HEK293 (cell line): Measurements from ENCODE around the gene BBS9.

Source experiments
- CTCF ChIA-PET: fragments of 350-600 bp; formaldehyde crosslinking; extraction: SDS; loops from one replicate; lab custom pipeline; 2021; ENCODE audit warnings: antibody characterized with exemption; lab: Yijun Ruan, JAX
- POLR2A ChIA-PET: fragments of 300-600 bp; formaldehyde crosslinking; extraction: SDS; loops from one replicate; lab custom pipeline; 2020; ENCODE audit warnings: antibody characterized with exemption, inconsistent platforms; lab: Yijun Ruan, JAX
- H3K27ac ChIP-seq: fragments of 200-500 bp; sonication (Bioruptor generic); 2 replicates; pipeline ENCODE4 v1.5.1; 2014; ENCODE audit warnings: low read depth, low read length, control low read depth, inconsistent platforms; ENCODE audit errors: extremely low read depth
- H3K36me3 ChIP-seq, 2 experiments: fragments of 200-500 bp in 1 of 2; sonication (Bioruptor generic) in 1 of 2; 1 replicate in 1 of 2; 2 replicates in 1 of 2; pipeline ENCODE4 v1.5.1; 2014 to 2017; ENCODE audit warnings: inconsistent platforms in 2 of 2, low read length in 2 of 2; ENCODE audit not compliant: control insufficient read depth in 2 of 2, insufficient read depth in 1 of 2
- H3K4me1 ChIP-seq: fragments of 200-500 bp; sonication (Bioruptor generic); 2 replicates; pipeline ENCODE4 v1.5.1; 2014; ENCODE audit warnings: mild to moderate bottlenecking, low read length, inconsistent platforms; ENCODE audit not compliant: control insufficient read depth, insufficient read depth
- H3K4me3 ChIP-seq: 2 replicates; pipeline ENCODE4 v1.5.1; 2011; ENCODE audit warnings: low read depth, mild to moderate bottlenecking, control low read depth, low read length, moderate library complexity
- H3K9me3 ChIP-seq: fragments of 200-500 bp; sonication (Bioruptor generic); 2 replicates; pipeline ENCODE4 v1.5.1; 2014; ENCODE audit warnings: low read depth, low read length, inconsistent platforms; ENCODE audit not compliant: control insufficient read depth, insufficient read depth
- EGR2 ChIP-seq: fragments of 450-650 bp; formaldehyde crosslinking; IDR thresholded peaks from 2 replicates; pipeline ENCODE4 v1.5.1; 2016; ENCODE audit warnings: low read depth, missing biosample characterization, missing genetic modification characterization
- KLF7 ChIP-seq: fragments of 450-650 bp; formaldehyde crosslinking; IDR thresholded peaks from 2 replicates; pipeline ENCODE4 v1.5.1; 2016; ENCODE audit warnings: missing biosample characterization, missing genetic modification characterization, borderline replicate concordance
- SCRT1 ChIP-seq: fragments of 450-650 bp; formaldehyde crosslinking; IDR thresholded peaks from 2 replicates; pipeline ENCODE4 v1.5.1; 2016; ENCODE audit warnings: missing biosample characterization, missing genetic modification characterization, borderline replicate concordance
- SETDB1 ChIP-seq: IDR thresholded peaks from one replicate; pipeline ENCODE4 v1.6.1; 2017; ENCODE audit warnings: mild to moderate bottlenecking, low read length, moderate library complexity, mixed read lengths; ENCODE audit not compliant: insufficient read length
- YY1 ChIP-seq: fragments of 450-650 bp; formaldehyde crosslinking; IDR thresholded peaks from 2 replicates; pipeline ENCODE4 v1.5.1; 2018; ENCODE audit warnings: missing biosample characterization, missing genetic modification characterization
- ZNF10 ChIP-seq: fragments of 450-650 bp; formaldehyde crosslinking; IDR thresholded peaks from 2 replicates; pipeline ENCODE4 v1.5.1; 2017; ENCODE audit warnings: missing biosample characterization, missing genetic modification characterization
- ZNF112 ChIP-seq: fragments of 450-650 bp; formaldehyde crosslinking; IDR thresholded peaks from 2 replicates; pipeline ENCODE4 v1.5.0; 2017; ENCODE audit warnings: missing biosample characterization, missing genetic modification characterization
- ZNF121 ChIP-seq: fragments of 450-650 bp; formaldehyde crosslinking; IDR thresholded peaks from 2 replicates; pipeline ENCODE4 v1.5.1; 2016; ENCODE audit warnings: missing biosample characterization, missing genetic modification characterization
- ZNF223 ChIP-seq: fragments of 450-650 bp; formaldehyde crosslinking; IDR thresholded peaks from 2 replicates; pipeline ENCODE4 v1.5.1; 2016; ENCODE audit warnings: missing biosample characterization, missing genetic modification characterization
- ZNF24 ChIP-seq: fragments of 450-650 bp; formaldehyde crosslinking; IDR thresholded peaks from 2 replicates; pipeline ENCODE4 v1.5.1; 2016; ENCODE audit warnings: missing biosample characterization, missing genetic modification characterization
- ZNF292 ChIP-seq: fragments of 450-650 bp; formaldehyde crosslinking; IDR thresholded peaks from 2 replicates; pipeline ENCODE4 v1.5.1; 2016; ENCODE audit warnings: low read depth, missing biosample characterization, missing genetic modification characterization, borderline replicate concordance
- ZNF341 ChIP-seq: fragments of 450-650 bp; formaldehyde crosslinking; IDR thresholded peaks from 2 replicates; pipeline ENCODE4; 2016; ENCODE audit warnings: low read depth, missing biosample characterization, missing genetic modification characterization
- ZNF416 ChIP-seq: fragments of 450-650 bp; formaldehyde crosslinking; IDR thresholded peaks from 2 replicates; pipeline ENCODE4 v1.5.1; 2016; ENCODE audit warnings: missing biosample characterization, missing genetic modification characterization
- ZNF513 ChIP-seq: fragments of 450-650 bp; IDR thresholded peaks from 2 replicates; pipeline ENCODE4 v1.5.1; 2018; ENCODE audit warnings: missing biosample characterization, missing genetic modification characterization
- ZNF548 ChIP-seq: fragments of 450-650 bp; formaldehyde crosslinking; IDR thresholded peaks from 2 replicates; pipeline ENCODE4 v1.5.1; 2016; ENCODE audit warnings: missing biosample characterization, missing genetic modification characterization
- ZNF558 ChIP-seq: fragments of 450-650 bp; formaldehyde crosslinking; IDR thresholded peaks from 2 replicates; pipeline ENCODE4 v1.5.1; 2016; ENCODE audit warnings: missing biosample characterization, missing genetic modification characterization
- ZNF623 ChIP-seq: fragments of 450-650 bp; formaldehyde crosslinking; IDR thresholded peaks from 2 replicates; pipeline ENCODE4 v1.5.1; 2016; ENCODE audit warnings: missing biosample characterization, missing genetic modification characterization
- ZNF654 ChIP-seq: fragments of 450-650 bp; formaldehyde crosslinking; IDR thresholded peaks from 2 replicates; pipeline ENCODE4 v1.5.1; 2016; ENCODE audit warnings: low read depth, missing biosample characterization, missing genetic modification characterization
- ZNF677 ChIP-seq: fragments of 450-650 bp; IDR thresholded peaks from 2 replicates; pipeline ENCODE4 v1.5.0; 2018; ENCODE audit warnings: missing biosample characterization, mild to moderate bottlenecking, missing genetic modification characterization, moderate library complexity
- TF ChIP-seq, protein P1 (sequence below): fragments of 450-650 bp; formaldehyde crosslinking; IDR thresholded peaks from 2 replicates; pipeline ENCODE4 v1.5.1; 2017; ENCODE audit warnings: missing biosample characterization, missing genetic modification characterization
- TF ChIP-seq, protein P2 (sequence below): fragments of 450-650 bp; formaldehyde crosslinking; IDR thresholded peaks from 2 replicates; pipeline ENCODE4 v1.5.1; 2016; ENCODE audit warnings: missing biosample characterization, missing genetic modification characterization
- TF ChIP-seq, protein P3 (sequence below): fragments of 450-650 bp; formaldehyde crosslinking; IDR thresholded peaks from 2 replicates; pipeline ENCODE4 v1.5.1; 2016; ENCODE audit warnings: missing biosample characterization, missing genetic modification characterization
- TF ChIP-seq, protein P4 (sequence below): fragments of 450-650 bp; formaldehyde crosslinking; IDR thresholded peaks from 2 replicates; pipeline ENCODE4 v1.5.1; 2016; ENCODE audit warnings: missing biosample characterization, missing genetic modification characterization

BBS9 gene

GRCh38 chr7:33458581-33458980, 329.2 kb downstream of the BBS9 start:
- Histone ChIP-seq H3K9me3 (no peaks in the 10 kb centered on the region), H3K4me3 (no peak overlapping the region), H3K36me3 (no peaks in the 10 kb centered on the region), H3K27ac (no peak overlapping the region), H3K4me1 (no peaks in the 10 kb centered on the region)
- POLR2A ChIA-PET = no interaction called here
- CTCF ChIA-PET = interaction anchor here (0.9 to 1.8 kb wide), 8 partner anchors 10 to 215 kb away, joined by 3 to 7 read pairs (median 5); no protein-coding TSS in a partner anchor
- TF ChIP-seq ZNF416 (tag by site-specific recombination) = no peak
- no peak for TF ChIP-seq ZNF558
- no peak for TF ChIP-seq ZNF121 (tag by site-specific recombination)
- no peak for TF ChIP-seq EGR2
- no peak for TF ChIP-seq KLF7
- TF ChIP-seq ZNF24 (tag by site-specific recombination) = no peak
- no peak for TF ChIP-seq ZNF341 (tag by site-specific recombination)
- TF ChIP-seq ZNF10 (tag by site-specific recombination) = no peak
- TF ChIP-seq, protein P1, sequence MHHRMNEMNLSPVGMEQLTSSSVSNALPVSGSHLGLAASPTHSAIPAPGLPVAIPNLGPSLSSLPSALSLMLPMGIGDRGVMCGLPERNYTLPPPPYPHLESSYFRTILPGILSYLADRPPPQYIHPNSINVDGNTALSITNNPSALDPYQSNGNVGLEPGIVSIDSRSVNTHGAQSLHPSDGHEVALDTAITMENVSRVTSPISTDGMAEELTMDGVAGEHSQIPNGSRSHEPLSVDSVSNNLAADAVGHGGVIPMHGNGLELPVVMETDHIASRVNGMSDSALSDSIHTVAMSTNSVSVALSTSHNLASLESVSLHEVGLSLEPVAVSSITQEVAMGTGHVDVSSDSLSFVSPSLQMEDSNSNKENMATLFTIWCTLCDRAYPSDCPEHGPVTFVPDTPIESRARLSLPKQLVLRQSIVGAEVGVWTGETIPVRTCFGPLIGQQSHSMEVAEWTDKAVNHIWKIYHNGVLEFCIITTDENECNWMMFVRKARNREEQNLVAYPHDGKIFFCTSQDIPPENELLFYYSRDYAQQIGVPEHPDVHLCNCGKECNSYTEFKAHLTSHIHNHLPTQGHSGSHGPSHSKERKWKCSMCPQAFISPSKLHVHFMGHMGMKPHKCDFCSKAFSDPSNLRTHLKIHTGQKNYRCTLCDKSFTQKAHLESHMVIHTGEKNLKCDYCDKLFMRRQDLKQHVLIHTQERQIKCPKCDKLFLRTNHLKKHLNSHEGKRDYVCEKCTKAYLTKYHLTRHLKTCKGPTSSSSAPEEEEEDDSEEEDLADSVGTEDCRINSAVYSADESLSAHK (tag by site-specific recombination) = no peak
- no peak for TF ChIP-seq ZNF677 (tag by site-specific recombination)
- no peak for TF ChIP-seq ZNF223 (tag by site-specific recombination)
- TF ChIP-seq YY1 (tag by site-specific recombination) = no peak
- TF ChIP-seq ZNF292 (tag by site-specific recombination) = no peak
- TF ChIP-seq ZNF513 = no peak
- TF ChIP-seq ZNF623 (tag by site-specific recombination) = no peak

DNA sequence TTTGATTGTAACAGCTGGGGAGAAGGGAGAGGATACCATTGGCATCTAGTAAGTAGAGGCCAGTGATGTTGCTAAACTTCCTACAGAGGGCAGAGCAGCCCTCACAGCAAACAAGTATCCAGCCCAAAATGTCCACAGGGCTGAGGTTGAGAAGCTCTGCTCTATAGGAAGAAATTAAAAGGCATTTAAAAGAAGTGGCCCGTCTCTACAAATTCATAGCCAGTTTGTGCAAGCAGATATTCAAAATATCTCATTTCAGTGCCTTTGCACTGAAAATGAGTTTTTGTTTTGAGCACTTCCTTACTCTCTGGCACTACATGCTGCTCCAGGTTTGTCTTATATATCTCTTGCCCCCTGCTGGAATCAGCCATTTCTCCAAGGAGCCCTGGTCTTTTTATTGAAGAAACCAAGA, 330.0 kb downstream of the BBS9 start:
- H3K4me3 ChIP-seq = no peak overlapping the region
- ChIA-PET CTCF (interaction anchor here (0.6 to 1.8 kb wide), 34 partner anchors 9 to 1014 kb away, joined by 3 to 9 read pairs (median 3); partner anchors contain the start of gene BMPER), POLR2A (no interaction called here)
- no peaks in the 10 kb centered on the region for H3K9me3 ChIP-seq
- no peak overlapping the region for H3K27ac ChIP-seq
- H3K4me1 ChIP-seq = no peaks in the 10 kb centered on the region
- H3K36me3 ChIP-seq = no peaks in the 10 kb centered on the region
- TF ChIP-seq, protein P2, sequence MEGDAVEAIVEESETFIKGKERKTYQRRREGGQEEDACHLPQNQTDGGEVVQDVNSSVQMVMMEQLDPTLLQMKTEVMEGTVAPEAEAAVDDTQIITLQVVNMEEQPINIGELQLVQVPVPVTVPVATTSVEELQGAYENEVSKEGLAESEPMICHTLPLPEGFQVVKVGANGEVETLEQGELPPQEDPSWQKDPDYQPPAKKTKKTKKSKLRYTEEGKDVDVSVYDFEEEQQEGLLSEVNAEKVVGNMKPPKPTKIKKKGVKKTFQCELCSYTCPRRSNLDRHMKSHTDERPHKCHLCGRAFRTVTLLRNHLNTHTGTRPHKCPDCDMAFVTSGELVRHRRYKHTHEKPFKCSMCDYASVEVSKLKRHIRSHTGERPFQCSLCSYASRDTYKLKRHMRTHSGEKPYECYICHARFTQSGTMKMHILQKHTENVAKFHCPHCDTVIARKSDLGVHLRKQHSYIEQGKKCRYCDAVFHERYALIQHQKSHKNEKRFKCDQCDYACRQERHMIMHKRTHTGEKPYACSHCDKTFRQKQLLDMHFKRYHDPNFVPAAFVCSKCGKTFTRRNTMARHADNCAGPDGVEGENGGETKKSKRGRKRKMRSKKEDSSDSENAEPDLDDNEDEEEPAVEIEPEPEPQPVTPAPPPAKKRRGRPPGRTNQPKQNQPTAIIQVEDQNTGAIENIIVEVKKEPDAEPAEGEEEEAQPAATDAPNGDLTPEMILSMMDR (tag by site-specific recombination) = peak; percentile 20; the same call in 1 of the 2 replicates
- TF ChIP-seq ZNF654 (tag by site-specific recombination) (peak; percentile 37), SETDB1 (no peak), ZNF112 (tag by site-specific recombination) (no peak), SCRT1 (tag by site-specific recombination) (no peak), ZNF548 (tag by site-specific recombination) (no peak)
- TF ChIP-seq, protein P3, sequence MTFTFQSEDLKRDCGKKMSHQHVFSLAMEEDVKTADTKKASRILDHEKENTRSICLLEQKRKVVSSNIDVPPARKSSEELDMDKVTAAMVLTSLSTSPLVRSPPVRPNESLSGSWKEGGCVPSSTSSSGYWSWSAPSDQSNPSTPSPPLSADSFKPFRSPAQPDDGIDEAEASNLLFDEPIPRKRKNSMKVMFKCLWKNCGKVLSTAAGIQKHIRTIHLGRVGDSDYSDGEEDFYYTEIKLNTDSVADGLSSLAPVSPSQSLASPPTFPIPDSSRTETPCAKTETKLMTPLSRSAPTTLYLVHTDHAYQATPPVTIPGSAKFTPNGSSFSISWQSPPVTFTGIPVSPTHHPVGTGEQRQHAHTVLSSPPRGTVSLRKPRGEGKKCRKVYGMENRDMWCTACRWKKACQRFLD (tag by site-specific recombination) = no peak
- TF ChIP-seq, protein P4, sequence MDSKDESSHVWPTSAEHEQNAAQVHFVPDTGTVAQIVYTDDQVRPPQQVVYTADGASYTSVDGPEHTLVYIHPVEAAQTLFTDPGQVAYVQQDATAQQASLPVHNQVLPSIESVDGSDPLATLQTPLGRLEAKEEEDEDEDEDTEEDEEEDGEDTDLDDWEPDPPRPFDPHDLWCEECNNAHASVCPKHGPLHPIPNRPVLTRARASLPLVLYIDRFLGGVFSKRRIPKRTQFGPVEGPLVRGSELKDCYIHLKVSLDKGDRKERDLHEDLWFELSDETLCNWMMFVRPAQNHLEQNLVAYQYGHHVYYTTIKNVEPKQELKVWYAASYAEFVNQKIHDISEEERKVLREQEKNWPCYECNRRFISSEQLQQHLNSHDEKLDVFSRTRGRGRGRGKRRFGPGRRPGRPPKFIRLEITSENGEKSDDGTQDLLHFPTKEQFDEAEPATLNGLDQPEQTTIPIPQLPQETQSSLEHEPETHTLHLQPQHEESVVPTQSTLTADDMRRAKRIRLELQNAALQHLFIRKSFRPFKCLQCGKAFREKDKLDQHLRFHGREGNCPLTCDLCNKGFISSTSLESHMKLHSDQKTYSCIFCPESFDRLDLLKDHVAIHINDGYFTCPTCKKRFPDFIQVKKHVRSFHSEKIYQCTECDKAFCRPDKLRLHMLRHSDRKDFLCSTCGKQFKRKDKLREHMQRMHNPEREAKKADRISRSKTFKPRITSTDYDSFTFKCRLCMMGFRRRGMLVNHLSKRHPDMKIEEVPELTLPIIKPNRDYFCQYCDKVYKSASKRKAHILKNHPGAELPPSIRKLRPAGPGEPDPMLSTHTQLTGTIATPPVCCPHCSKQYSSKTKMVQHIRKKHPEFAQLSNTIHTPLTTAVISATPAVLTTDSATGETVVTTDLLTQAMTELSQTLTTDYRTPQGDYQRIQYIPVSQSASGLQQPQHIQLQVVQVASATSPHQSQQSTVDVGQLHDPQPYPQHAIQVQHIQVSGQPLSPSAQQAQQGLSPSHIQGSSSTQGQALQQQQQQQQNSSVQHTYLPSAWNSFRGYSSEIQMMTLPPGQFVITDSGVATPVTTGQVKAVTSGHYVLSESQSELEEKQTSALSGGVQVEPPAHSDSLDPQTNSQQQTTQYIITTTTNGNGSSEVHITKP = peak; percentile 43; the same call in 1 of the 2 replicates
